ENCODE results near the gene CDK11A. TPM values are rescaled to one million over a fixed set of nuclear protein-coding genes. Genes with fewer than 3 reads are reported as not detected.

The CDK11A gene
- total and polyA plus RNA-seq, 2 of the 8 experiments (the other 6 are each of a cell fraction or from before 2014, with no cell fraction given), result 15.0 to 45.6 TPM

GRCh38 chr1:1761504-1762376, 37.6 kb upstream of the CDK11A start (continued):
- TF ChIP-seq HDAC2 (IDR thresholded peaks at IDR 0.05; ENCODE audit: borderline replicate concordance in 1 of 2, low read depth in 2 of 2, low read length in 2 of 2) (no peak), CBX5 (IDR thresholded peaks at IDR 0.05; ENCODE audit: low read depth, low read length) (no peak), TAF7 (optimal IDR thresholded peaks at IDR 0.05; ENCODE audit: borderline replicate concordance, low read depth, low read length) (no peak)
